ENCODE results near the gene FITM1.
A peak's percentile ranks its signal among the peaks of the same experiment; 100 is the strongest.

FITM1 gene

DNA sequence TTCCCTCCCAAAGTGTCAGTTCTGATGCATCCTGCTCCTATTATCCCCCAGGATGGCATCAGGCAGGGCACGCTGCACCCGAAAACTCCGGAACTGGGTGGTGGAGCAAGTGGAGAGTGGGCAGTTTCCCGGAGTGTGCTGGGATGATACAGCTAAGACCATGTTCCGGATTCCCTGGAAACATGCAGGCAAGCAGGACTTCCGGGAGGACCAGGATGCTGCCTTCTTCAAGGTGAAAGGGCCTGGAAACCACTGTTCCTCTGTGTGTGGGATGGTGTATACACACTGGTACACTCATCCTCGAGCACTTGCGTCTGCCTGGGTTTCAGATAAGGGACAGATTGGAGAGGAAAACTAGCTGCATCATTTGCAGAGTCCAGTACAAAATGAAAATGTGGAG lies 31.6 kb downstream of the FITM1 start:
- no peak for DNase-seq

DNA sequence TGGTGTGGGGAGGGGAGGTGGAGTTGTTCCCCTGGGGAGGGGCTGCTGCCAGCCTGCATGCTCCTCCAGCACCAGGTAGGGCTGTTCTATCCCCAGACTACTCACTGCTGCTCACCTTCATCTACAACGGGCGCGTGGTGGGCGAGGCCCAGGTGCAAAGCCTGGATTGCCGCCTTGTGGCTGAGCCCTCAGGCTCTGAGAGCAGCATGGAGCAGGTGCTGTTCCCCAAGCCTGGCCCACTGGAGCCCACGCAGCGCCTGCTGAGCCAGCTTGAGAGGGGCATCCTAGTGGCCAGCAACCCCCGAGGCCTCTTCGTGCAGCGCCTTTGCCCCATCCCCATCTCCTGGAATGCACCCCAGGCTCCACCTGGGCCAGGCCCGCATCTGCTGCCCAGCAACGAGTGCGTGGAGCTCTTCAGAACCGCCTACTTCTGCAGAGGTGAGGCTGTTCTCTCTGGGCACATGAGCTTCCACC lies 34.1 kb downstream of the FITM1 start:
- DNase-seq, result no peak

DNA sequence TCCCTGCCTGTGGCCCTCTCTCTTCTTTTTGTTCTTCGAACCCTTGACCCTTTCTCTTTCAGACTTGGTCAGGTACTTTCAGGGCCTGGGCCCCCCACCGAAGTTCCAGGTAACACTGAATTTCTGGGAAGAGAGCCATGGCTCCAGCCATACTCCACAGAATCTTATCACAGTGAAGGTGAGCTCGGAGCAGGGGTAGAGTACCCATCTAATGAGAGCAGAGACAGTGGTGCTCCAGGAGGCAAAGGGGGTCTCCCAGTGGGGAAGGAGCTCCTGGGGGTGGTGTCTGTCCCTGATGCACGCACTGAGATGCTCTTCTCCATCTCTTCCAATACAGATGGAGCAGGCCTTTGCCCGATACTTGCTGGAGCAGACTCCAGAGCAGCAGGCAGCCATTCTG lies 35.3 kb downstream of the FITM1 start:
- DNase-seq, result no peak

DNA sequence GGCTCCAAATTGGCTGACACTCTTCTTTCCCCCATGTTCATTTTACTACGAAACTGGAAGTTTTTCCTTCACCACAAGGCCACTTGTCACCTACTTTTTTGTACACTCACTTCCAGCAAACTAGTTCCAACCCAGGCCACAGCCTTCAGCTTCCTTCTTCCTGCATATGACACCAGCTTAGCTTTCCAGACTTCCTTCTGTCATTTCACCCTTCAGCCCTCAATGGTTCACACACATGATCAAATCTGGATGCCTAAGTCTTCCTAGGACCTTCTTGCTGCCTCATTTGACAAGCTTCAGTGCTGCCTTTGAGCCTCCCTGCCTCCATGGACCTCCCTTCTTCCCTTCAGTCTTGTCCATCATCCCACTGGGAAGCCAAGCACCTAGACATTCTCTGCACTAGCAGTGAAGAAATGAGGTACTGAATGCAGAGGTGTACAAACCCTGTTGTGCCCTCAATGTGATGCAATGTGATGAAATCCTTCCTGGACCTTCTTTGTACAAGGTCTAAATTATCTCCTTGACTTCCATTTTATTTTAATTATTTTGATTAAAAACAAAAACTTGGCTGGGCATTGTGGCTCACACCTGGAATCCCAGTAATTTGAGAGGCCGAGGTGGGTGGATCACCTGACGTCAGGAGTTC lies 37.1 kb downstream of the FITM1 start:
- DNase-seq, result no peak

DNA sequence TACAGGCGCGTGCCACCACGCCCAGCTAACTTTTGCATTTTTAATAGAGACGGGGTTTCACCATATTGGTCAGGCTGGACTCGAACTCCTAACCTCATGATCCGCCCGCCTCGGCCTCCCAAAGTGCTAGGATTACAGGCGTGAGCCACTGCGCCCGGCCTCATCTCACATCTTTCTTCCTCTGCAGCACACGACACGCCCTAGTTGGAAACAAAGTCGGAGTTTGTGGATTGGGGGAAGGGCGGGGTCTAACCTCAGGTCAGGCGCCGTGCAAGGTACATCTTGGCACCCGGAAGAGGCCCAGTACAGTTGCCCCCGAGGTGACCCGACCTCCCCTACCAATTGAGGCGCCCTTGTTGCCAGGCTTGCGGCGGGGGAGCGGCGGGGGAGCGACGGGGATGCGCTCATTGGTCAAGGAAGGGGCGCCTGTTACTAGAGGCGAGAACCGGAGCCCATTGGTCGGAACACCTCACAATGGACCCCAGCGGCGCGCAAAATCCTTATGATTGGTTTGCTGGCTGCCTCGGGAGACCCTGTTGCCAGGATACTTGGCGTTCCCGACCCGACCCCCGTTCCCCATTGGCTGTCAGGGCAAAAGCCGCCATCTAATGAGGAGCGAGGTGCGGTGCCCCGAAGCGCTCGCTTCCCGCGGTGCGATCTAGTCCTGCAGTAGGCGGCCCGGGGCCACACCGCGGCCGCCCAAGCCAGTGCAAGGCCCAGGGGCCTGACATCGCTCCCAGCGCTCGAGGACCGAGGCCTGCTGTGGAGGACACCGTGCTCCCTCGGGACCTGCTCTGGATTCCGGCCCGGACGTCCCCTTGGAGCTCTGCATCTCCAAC lies 41.2 kb downstream of the FITM1 start, which contains the start of gene REC8:
Gene REC8 (plus strand): TSS at position 659 of the 839 bp plus-strand sequence. CDS start 473 bp downstream, outside the sequence.
- peak; percentile 96 for DNase-seq

- DNase-seq, result no peak
These were observed 41.9 kb downstream of the FITM1 start for GRCh38 chr14:24172261-24172860.

DNA sequence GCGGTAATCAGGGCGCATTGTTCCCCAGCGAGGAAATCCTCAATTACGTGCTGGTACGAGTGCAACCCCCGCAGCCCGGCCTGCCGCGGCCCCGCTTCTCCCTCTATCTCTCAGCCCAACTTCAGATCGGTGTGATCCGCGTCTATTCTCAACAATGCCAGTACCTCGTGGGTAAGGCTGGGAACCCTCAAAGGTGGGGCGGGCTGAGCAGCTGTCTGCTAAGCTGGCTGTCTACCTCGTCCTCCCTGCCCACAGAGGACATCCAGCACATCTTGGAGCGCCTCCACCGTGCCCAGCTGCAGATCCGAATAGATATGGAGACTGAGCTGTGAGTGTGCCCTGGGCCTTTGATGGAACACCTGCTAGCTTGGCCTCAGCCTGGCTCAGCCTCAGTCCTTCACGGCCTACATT lies 42.4 kb downstream of the FITM1 start:
- DNase-seq, result no peak

DNA sequence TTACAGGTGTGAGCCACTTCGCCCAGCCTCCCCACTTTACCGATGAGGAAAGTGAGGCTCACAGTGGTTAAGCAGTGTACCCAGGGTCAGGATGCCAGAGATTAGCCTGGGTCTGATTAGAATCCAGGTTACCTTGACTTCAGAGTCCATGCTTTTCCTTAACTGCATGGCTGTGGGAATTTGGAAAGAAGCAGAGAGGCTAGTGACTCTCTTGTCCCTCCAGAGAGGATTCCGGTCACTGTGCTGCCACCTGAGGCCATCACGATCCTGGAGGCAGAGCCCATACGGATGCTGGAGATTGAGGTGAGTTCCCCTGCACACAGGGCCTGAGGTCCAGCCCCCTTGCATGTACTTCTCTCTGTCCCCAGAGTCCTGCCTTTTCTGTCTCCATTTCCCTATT lies 46.1 kb downstream of the FITM1 start:
- DNase-seq, result no peak

GRCh38 chr14:24177041-24177825 lies 46.8 kb downstream of the FITM1 start:
- no peak for DNase-seq

DNA sequence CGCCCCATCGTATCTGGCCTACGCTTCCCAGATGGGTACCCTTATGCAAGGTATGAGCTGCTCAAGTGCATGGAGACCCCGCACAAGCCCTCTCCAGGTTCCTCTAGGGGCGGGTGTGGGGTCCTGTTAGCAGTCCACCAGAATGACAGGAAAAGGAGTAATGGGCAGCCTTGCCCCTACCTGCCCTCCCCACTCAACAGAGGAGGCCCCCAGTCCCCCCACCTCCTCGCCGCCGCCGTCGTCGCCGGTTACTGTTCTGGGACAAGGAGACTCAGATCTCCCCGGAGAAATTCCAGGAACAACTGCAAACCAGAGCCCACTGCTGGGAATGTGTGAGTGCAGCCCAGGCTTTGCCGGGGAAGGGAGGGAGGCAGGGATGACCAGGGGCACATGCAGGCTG lies 47.4 kb downstream of the FITM1 start:
- no peak for DNase-seq

- no peak for DNase-seq
These were observed 48.1 kb downstream of the FITM1 start for GRCh38 chr14:24178399-24179178.

DNA sequence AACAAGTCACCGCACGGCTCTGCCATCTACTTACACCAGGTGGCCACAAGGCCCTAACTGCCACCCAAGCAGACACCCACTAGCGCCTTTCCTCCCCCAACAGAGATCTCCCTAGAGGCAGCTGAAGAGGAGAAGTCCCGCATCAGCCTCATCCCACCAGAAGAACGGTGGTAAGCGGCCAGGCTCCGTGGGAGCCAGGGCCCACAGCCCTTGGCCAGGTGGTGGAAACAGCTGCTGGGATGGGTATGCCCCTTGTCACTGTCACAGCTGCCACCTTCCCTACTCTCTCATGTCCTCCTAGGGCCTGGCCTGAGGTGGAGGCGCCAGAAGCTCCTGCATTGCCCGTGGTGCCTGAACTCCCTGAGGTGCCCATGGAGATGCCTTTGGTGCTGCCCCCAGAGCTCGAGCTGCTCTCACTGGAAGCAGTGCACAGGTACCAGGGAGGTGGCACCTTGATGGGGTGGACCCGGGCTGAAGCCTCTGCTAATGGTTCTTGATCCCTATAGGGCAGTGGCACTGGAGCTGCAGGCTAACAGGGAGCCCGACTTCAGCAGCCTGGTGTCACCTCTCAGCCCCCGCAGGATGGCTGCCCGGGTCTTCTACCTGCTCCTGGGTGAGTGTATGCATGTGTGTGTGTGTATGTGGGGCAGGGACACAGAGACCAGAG lies 49.0 kb downstream of the FITM1 start:
- DNase-seq, result no peak

- no peak for DNase-seq
These were observed 49.7 kb downstream of the FITM1 start for GRCh38 chr14:24179961-24180796.

DNA sequence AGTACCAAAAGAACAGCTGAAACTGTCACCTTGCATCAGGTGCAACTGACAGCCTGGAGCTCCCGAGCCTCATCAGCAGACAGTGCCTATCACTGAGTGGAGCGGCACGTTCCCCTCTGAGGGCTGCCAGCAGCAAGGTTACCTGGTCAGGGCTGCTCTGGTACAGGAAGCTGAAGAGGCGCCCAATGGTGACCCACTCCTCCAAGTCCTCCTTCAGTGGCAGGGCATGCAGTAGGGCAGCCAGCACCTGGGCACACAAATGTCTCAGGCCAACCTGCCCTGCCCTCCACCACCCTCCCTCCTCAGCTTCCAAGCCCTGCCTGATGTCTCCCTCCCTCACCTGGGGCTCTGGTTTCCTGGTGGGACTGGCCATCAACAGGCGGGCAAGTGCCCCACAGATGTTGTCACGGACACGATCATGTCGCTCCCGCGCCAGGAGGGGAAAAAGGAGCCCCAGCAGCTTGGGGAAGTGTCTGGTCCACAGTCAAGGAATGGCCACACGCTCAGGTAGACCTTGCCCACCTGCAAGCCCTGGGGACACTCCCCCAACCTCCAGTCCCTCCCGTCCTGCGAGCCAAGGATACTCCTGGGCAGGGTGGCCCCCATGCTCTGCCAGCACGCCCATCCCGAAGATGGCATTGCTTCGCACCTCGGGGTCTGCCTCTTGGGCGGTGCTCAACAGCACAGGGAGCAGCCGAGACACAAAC lies 51.1 kb downstream of the FITM1 start:
- DNase-seq, result no peak

All from retina (tissue), 1 donor.